ENCODE measurements around the gene ESRRB.

DNA sequence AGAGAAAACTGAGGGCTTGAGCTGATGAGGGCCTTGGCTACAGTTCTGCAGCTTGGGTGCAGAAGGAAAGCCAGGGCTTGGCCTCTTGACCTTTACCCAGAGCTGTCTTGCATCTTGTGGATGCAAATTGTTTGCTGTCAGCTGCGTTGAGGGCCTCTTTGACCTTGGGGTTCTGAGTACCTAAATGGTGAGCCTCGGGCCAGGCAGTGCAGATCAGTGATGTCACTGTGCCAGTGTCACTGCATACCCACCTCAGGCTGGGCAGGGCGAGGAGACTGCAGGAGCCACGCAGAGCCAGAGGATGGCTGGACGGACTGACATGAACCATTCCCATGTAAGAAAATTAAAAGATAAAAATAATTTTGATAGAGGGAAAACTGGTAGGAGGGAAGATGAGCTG, 18.6 kb downstream of the ESRRB start:
- TF ChIP-seq, protein P1, sequence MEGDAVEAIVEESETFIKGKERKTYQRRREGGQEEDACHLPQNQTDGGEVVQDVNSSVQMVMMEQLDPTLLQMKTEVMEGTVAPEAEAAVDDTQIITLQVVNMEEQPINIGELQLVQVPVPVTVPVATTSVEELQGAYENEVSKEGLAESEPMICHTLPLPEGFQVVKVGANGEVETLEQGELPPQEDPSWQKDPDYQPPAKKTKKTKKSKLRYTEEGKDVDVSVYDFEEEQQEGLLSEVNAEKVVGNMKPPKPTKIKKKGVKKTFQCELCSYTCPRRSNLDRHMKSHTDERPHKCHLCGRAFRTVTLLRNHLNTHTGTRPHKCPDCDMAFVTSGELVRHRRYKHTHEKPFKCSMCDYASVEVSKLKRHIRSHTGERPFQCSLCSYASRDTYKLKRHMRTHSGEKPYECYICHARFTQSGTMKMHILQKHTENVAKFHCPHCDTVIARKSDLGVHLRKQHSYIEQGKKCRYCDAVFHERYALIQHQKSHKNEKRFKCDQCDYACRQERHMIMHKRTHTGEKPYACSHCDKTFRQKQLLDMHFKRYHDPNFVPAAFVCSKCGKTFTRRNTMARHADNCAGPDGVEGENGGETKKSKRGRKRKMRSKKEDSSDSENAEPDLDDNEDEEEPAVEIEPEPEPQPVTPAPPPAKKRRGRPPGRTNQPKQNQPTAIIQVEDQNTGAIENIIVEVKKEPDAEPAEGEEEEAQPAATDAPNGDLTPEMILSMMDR (IDR thresholded peaks at IDR 0.05) = no peak
- no peak for TF ChIP-seq POLR2A (IDR thresholded peaks at IDR 0.05)

Data from stomach (tissue), 4 donors.